ENCODE measurements around the gene VIL1. TPM values are rescaled to one million over a fixed set of nuclear protein-coding genes. Genes with fewer than 3 reads are reported as not detected.

VIL1 gene
- total and polyA plus RNA-seq, 4 experiments from 2014 or later: not detected

DNA sequence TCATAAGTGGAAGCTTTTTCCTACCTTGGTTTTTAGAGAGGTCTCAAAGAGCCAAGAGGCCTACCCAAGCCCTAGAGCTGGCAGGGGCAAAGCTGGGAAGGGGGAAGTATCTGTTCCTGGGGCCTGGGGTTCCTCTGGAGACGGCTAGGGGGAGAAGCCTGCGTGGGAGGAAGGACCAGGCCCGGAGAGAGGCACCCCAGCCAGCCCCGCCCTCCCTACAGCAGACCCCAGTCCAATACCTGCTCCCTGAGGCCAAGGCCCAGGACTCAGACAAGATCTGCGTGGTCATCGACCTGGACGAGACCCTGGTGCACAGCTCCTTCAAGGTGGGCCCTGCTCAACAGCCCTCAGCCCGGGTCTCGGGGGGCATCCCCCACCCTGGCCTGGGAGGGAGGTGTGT is 17.0 kb upstream of the VIL1 start:
- peak overlapping the region; percentile 74 to 97 (median 88) for H3K4me3 Mint-ChIP-seq
- Histone ChIP-seq H3K4me1 (ENCODE audit: insufficient read depth, low read length) (peaks cover 73% of the 10 kb centered on the region), H3K4me3 (ENCODE audit: low read length in 2 of 2) (no peak overlapping the region), H3K27me3 (ENCODE audit: insufficient read depth, low read length) (no peaks in the 10 kb centered on the region), H3K27ac (ENCODE audit: low read depth, low read length) (peak overlapping the region; percentile 72), H3K9me3 (ENCODE audit: control insufficient read depth in 1 of 2, low read length in 2 of 2) (no peaks in the 10 kb centered on the region), H3K36me3 (ENCODE audit: insufficient read depth, low read length) (peaks cover 25% of the 10 kb centered on the region)
- no peak for DNase-seq
- peaks cover 0 to 1% (median 0%) of the 10 kb centered on the region in 8 donors for H3K9me3 Mint-ChIP-seq
- CTCF ChIA-PET (ENCODE audit: partially characterized antibody): interaction anchor here (0.9 to 1.5 kb wide), 4 partner anchors 45 to 246 kb away, joined by 3 to 4 read pairs (median 4); partner anchors contain the start of genes AAMP, CATIP and PNKD
- intact Hi-C loops (cut with micrococcal nuclease): no loop called here
- H3K4me1 Mint-ChIP-seq: peaks cover 21 to 75% (median 49%) of the 10 kb centered on the region in 4 donors
- no peaks in the 10 kb centered on the region for H3K27me3 Mint-ChIP-seq
- peak overlapping the region in 5 of 7 donors; percentile 37 to 100 (median 78) for H3K27ac Mint-ChIP-seq
- POLR2A ChIA-PET (ENCODE audit: partially characterized antibody): interaction anchor here (0.7 to 4.3 kb wide), 7 partner anchors 35 to 259 kb away, joined by 3 to 26 read pairs (median 3); partner anchors contain the start of genes AAMP and PNKD
- peaks cover 6 to 45% of the 10 kb centered on the region in 2 donors for H3K36me3 Mint-ChIP-seq

DNA sequence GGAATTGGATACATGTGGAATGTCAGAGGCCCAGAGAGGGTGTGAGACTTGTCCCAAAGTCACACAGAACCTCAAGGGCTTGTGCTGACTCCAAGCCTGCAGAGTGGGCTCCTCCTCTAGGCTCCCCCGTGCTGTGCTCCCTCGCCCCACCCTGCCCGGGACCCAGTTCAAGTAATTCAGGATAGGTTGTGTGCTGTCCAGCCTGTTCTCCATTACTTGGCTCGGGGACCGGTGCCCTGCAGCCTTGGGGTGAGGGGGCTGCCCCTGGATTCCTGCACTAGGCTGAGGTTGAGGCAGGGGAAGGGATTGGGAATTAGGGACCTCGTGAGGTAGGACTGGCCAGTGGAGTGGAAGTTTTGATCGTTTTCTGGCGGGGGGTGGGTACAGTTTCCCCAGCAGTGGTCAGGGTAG is 16.4 kb upstream of the VIL1 start:
- intact Hi-C loops (cut with micrococcal nuclease): no loop called here
- Mint-ChIP-seq H3K4me1 (peaks cover 24 to 75% (median 49%) of the 10 kb centered on the region in 4 donors), H3K27ac (peak overlapping the region in 3 of 7 donors; percentile 29 to 100 (median 48)), H3K9me3 (peaks cover 0 to 1% (median 0%) of the 10 kb centered on the region in 8 donors), H3K4me3 (peak overlapping the region in 6 of 8 donors; percentile 15 to 68 (median 43)), H3K27me3 (no peaks in the 10 kb centered on the region), H3K36me3 (peaks cover 6 to 43% of the 10 kb centered on the region in 2 donors)
- Histone ChIP-seq H3K27me3 (ENCODE audit: insufficient read depth, low read length) (no peaks in the 10 kb centered on the region), H3K4me3 (ENCODE audit: low read length in 2 of 2) (no peak overlapping the region), H3K27ac (ENCODE audit: low read depth, low read length) (no peak overlapping the region), H3K36me3 (ENCODE audit: insufficient read depth, low read length) (peaks cover 25% of the 10 kb centered on the region), H3K9me3 (ENCODE audit: control insufficient read depth in 1 of 2, low read length in 2 of 2) (no peaks in the 10 kb centered on the region), H3K4me1 (ENCODE audit: insufficient read depth, low read length) (peaks cover 73% of the 10 kb centered on the region)
- CTCF ChIA-PET (ENCODE audit: partially characterized antibody): interaction anchor here (1.5 to 2.2 kb wide), 2 partner anchors 64 to 132 kb away, joined by 4 to 5 read pairs; partner anchors contain the start of genes AAMP and PNKD
- POLR2A ChIA-PET (ENCODE audit: partially characterized antibody): interaction anchor here (0.6 to 4.3 kb wide), 4 partner anchors 112 to 256 kb away, joined by 3 to 26 read pairs (median 6); partner anchors contain the start of genes AAMP and PNKD
- DNase-seq: no peak

DNA sequence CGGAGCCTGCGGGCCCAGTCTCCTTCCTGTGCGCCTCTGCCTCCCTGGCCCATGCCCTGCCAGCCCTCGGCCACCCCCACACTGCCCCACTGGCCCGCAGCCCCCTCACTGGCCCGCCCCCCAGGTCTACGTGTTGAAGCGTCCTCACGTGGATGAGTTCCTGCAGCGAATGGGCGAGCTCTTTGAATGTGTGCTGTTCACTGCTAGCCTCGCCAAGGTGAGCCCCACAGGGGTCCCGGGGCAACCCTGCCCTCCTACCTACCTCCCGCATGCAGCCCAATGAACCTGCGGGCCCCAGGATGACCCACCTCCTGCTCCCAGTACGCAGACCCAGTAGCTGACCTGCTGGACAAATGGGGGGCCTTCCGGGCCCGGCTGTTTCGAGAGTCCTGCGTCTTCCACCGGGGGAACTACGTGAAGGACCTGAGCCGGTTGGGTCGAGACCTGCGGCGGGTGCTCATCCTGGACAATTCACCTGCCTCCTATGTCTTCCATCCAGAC is 16.0 kb upstream of the VIL1 start:
- Mint-ChIP-seq H3K4me1 (peaks cover 28 to 75% (median 48%) of the 10 kb centered on the region in 4 donors), H3K36me3 (peaks cover 6 to 43% of the 10 kb centered on the region in 2 donors), H3K9me3 (peaks cover 0 to 1% (median 0%) of the 10 kb centered on the region in 8 donors), H3K27ac (peak overlapping the region in 4 of 7 donors; percentile 17 to 100 (median 48)), H3K27me3 (no peaks in the 10 kb centered on the region), H3K4me3 (peak overlapping the region in 3 of 8 donors; percentile 12 to 52 (median 17))
- Histone ChIP-seq H3K4me1 (ENCODE audit: insufficient read depth, low read length) (peaks cover 75% of the 10 kb centered on the region), H3K27ac (ENCODE audit: low read depth, low read length) (no peak overlapping the region), H3K4me3 (ENCODE audit: low read length in 2 of 2) (no peak overlapping the region), H3K36me3 (ENCODE audit: insufficient read depth, low read length) (peaks cover 25% of the 10 kb centered on the region), H3K27me3 (ENCODE audit: insufficient read depth, low read length) (no peaks in the 10 kb centered on the region), H3K9me3 (ENCODE audit: control insufficient read depth in 1 of 2, low read length in 2 of 2) (no peaks in the 10 kb centered on the region)
- intact Hi-C loops (cut with micrococcal nuclease): no loop called here
- ChIA-PET POLR2A (ENCODE audit: partially characterized antibody) (interaction anchor here (0.6 to 4.3 kb wide), 4 partner anchors 113 to 255 kb away, joined by 3 to 26 read pairs (median 6); partner anchors contain the start of genes AAMP and PNKD), CTCF (ENCODE audit: partially characterized antibody) (interaction anchor here (2.2 kb wide), 1 partner anchor 63 kb away, joined by 5 read pairs; no protein-coding TSS in a partner anchor)
- no peak for DNase-seq

DNA sequence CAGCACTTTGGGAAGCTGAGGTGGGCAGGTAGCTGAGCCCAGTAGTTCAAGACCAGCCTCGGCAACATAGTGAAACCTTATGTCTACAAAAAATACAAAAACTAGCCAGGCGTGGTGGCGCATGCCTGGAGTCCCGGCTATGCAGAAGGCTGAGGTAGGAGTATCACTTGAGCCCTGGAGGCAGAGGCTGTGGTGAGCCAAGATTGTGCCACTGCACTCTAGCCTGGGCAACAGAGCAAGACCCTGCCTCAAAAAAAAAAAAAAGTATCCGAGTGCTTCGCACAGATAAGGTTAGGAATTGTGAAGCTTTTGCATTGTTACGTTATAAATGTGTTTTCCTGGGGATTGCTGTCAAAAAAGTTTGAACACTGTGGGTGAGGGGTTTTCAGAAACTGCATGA is 15.1 kb upstream of the VIL1 start:
- H3K27ac Mint-ChIP-seq: peak overlapping the region; percentile 9 to 100 (median 64)
- POLR2A ChIA-PET (ENCODE audit: partially characterized antibody): interaction anchor here (4.9 to 6.1 kb wide), 2 partner anchors 7 to 113 kb away, joined by 42 to 109 read pairs; partner anchors contain the start of gene TMBIM1
- CTCF ChIA-PET (ENCODE audit: partially characterized antibody): interaction anchor here (1.3 to 2.2 kb wide), 2 partner anchors 8 to 62 kb away, joined by 5 to 10 read pairs; no protein-coding TSS in a partner anchor
- no peak overlapping the region for H3K27ac ChIP-seq (ENCODE audit: low read depth, low read length)
- no peaks in the 10 kb centered on the region for H3K27me3 Mint-ChIP-seq
- H3K4me1 ChIP-seq (ENCODE audit: insufficient read depth, low read length): peaks cover 73% of the 10 kb centered on the region
- no peak overlapping the region for H3K4me3 ChIP-seq (ENCODE audit: low read length in 2 of 2)
- H3K27me3 ChIP-seq (ENCODE audit: insufficient read depth, low read length): no peaks in the 10 kb centered on the region
- H3K9me3 ChIP-seq (ENCODE audit: control insufficient read depth in 1 of 2, low read length in 2 of 2): no peaks in the 10 kb centered on the region
- intact Hi-C loops (cut with micrococcal nuclease): no loop called here
- peaks cover 6 to 43% of the 10 kb centered on the region in 2 donors for H3K36me3 Mint-ChIP-seq
- H3K9me3 Mint-ChIP-seq: no peaks in the 10 kb centered on the region
- no peak for DNase-seq
- peaks cover 31 to 76% (median 50%) of the 10 kb centered on the region in 4 donors for H3K4me1 Mint-ChIP-seq
- H3K36me3 ChIP-seq (ENCODE audit: insufficient read depth, low read length): peaks cover 25% of the 10 kb centered on the region
- H3K4me3 Mint-ChIP-seq: peak overlapping the region in 5 of 8 donors; percentile 35 to 52 (median 44)

DNA sequence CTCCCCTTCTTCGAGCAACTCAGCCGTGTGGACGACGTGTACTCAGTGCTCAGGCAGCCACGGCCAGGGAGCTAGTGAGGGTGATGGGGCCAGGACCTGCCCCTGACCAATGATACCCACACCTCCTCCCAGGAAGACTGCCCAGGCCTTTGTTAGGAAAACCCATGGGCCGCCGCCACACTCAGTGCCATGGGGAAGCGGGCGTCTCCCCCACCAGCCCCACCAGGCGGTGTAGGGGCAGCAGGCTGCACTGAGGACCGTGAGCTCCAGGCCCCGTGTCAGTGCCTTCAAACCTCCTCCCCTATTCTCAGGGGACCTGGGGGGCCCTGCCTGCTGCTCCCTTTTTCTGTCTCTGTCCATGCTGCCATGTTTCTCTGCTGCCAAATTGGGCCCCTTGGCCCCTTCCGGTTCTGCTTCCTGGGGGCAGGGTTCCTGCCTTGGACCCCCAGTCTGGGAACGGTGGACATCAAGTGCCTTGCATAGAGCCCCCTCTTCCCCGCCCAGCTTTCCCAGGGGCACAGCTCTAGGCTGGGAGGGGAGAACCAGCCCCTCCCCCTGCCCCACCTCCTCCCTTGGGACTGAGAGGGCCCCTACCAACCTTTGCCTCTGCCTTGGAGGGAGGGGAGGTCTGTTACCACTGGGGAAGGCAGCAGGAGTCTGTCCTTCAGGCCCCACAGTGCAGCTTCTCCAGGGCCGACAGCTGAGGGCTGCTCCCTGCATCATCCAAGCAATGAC is 14.4 kb upstream of the VIL1 start:
- CTCF ChIA-PET (ENCODE audit: partially characterized antibody): interaction anchor here (1.3 to 2.2 kb wide), 4 partner anchors 8 to 131 kb away, joined by 4 to 10 read pairs (median 4); no protein-coding TSS in a partner anchor
- POLR2A ChIA-PET (ENCODE audit: partially characterized antibody): interaction anchor here (0.8 to 6.1 kb wide), 8 partner anchors 8 to 134 kb away, joined by 3 to 109 read pairs (median 4); partner anchors contain the start of genes AAMP, PNKD and TMBIM1
- Histone ChIP-seq H3K27me3 (ENCODE audit: insufficient read depth, low read length) (no peaks in the 10 kb centered on the region), H3K9me3 (ENCODE audit: control insufficient read depth in 1 of 2, low read length in 2 of 2) (no peaks in the 10 kb centered on the region), H3K27ac (ENCODE audit: low read depth, low read length) (no peak overlapping the region), H3K4me1 (ENCODE audit: insufficient read depth, low read length) (peaks cover 66% of the 10 kb centered on the region), H3K36me3 (ENCODE audit: insufficient read depth, low read length) (peaks cover 25% of the 10 kb centered on the region), H3K4me3 (ENCODE audit: low read length in 2 of 2) (no peak overlapping the region)
- DNase-seq: peak in 1 of 5 donors; percentile 43
- Mint-ChIP-seq H3K36me3 (peaks cover 6 to 43% of the 10 kb centered on the region in 2 donors), H3K4me1 (peaks cover 31 to 70% (median 50%) of the 10 kb centered on the region in 4 donors), H3K9me3 (no peaks in the 10 kb centered on the region), H3K27ac (peak overlapping the region; percentile 9 to 100 (median 93)), H3K27me3 (no peaks in the 10 kb centered on the region), H3K4me3 (peak overlapping the region in 3 of 8 donors; percentile 21 to 35 (median 29))
- intact Hi-C loops (cut with micrococcal nuclease): loop anchor here (5.0 kb wide), 3 partner anchors 48 to 983 kb away; partner anchors contain the start of gene DNPEP

DNA sequence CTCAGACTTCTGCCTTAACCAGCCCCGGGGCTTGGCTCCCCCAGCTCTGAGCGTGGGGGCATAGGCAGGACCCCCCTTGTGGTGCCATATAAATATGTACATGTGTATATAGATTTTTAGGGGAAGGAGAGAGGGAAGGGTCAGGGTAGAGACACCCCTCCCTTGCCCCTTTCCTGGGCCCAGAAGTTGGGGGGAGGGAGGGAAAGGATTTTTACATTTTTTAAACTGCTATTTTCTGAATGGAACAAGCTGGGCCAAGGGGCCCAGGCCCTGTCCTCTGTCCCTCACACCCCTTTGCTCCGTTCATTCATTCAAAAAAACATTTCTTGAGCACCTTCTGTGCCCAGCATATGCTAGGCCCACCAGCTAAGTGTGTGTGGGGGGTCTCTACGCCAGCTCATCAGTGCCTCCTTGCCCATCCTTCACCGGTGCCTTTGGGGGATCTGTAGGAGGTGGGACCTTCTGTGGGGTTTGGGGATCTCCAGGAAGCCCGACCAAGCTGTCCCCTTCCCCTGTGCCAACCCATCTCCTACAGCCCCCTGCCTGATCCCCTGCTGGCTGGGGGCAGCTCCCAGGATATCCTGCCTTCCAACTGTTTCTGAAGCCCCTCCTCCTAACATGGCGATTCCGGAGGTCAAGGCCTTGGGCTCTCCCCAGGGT is 13.7 kb upstream of the VIL1 start:
- H3K36me3 Mint-ChIP-seq: peaks cover 6 to 42% of the 10 kb centered on the region in 2 donors
- CTCF ChIA-PET (ENCODE audit: partially characterized antibody): interaction anchor here (1.0 to 2.3 kb wide), 7 partner anchors 9 to 135 kb away, joined by 3 to 18 read pairs (median 4); partner anchors contain the start of genes AAMP and PNKD
- Histone ChIP-seq H3K9me3 (ENCODE audit: control insufficient read depth in 1 of 2, low read length in 2 of 2) (no peaks in the 10 kb centered on the region), H3K36me3 (ENCODE audit: insufficient read depth, low read length) (peaks cover 25% of the 10 kb centered on the region), H3K4me3 (ENCODE audit: low read length in 2 of 2) (peak overlapping the region in 1 of 2 donors; percentile 49), H3K27me3 (ENCODE audit: insufficient read depth, low read length) (no peaks in the 10 kb centered on the region), H3K27ac (ENCODE audit: low read depth, low read length) (peak overlapping the region; percentile 71), H3K4me1 (ENCODE audit: insufficient read depth, low read length) (peaks cover 66% of the 10 kb centered on the region)
- peak overlapping the region; percentile 93 to 100 (median 96) for H3K27ac Mint-ChIP-seq
- H3K9me3 Mint-ChIP-seq: no peaks in the 10 kb centered on the region
- POLR2A ChIA-PET (ENCODE audit: partially characterized antibody): interaction anchor here (0.7 to 6.1 kb wide), 15 partner anchors 8 to 254 kb away, joined by 3 to 109 read pairs (median 4); partner anchors contain the start of genes AAMP, BCS1L, CATIP and PNKD
- H3K27me3 Mint-ChIP-seq: no peaks in the 10 kb centered on the region
- intact Hi-C loops (cut with micrococcal nuclease): loop anchor here (5.0 kb wide), 3 partner anchors 47 to 982 kb away; partner anchors contain the start of gene DNPEP
- H3K4me1 Mint-ChIP-seq: peaks cover 32 to 70% (median 50%) of the 10 kb centered on the region in 4 donors
- peak in 1 of 5 donors; percentile 49 for DNase-seq
- peak overlapping the region; percentile 78 to 89 (median 80) for H3K4me3 Mint-ChIP-seq
